Jurkat, Clone E6-1 (cell line): ENCODE measurements around the gene MRTFA.
"Not testable (repeated sequence)": the region's sequence is repeated elsewhere in the genome, so short reads cannot be mapped to it uniquely, and the experiment has no call there.

Experiments used
- DNase-seq: peaks from one replicate; pipeline ENCODE4 v3.0.0-alpha.2; 2011; ENCODE audit warnings: low read depth, low spot score
- H3K4me3 ChIP-seq: 2 replicates; pipeline ENCODE4 v1.5.1; 2011; ENCODE audit warnings: mild to moderate bottlenecking, low read length, control low read depth, moderate library complexity

Gene MRTFA

DNA sequence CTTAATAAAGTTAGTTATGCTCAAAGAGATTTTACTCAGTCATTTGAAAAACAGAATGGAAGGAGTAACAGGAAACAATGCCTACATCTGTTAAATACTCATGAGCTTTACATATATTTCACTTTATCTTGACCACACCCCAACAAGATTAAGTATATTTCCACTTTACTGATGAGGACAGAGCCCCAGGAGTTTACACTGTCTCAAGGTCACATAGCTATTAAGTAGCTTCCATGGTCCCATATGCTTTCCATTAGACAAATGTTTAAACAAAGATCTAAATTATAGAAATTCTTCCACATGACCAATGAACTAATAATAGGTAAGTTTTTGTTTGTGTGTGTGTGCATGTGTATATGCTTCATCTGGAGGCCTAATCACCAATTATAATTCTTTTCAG, 30.2 kb downstream of the MRTFA start:
- no peak for DNase-seq
- H3K4me3 ChIP-seq = no peak overlapping the region

DNA sequence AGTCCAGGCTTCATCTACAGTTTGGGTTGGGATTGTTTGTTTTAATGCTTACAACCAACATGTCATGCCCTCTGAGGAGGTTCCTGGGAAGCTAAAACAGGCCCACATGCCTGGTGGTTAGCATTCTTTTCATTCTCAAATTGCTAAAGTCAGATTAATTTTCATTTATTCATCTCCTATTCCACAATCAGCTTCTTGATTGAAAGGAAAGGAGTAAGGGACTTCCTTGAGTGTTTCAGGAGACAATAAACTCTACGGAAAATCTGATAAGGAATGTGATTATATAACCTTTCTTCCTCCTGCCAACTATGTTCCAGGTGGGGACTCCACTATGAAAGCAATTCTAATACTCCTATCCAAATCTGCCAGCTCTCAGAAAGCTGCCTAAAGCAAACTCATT, 30.8 kb downstream of the MRTFA start:
- H3K4me3 ChIP-seq = no peak overlapping the region
- no peak for DNase-seq

DNA sequence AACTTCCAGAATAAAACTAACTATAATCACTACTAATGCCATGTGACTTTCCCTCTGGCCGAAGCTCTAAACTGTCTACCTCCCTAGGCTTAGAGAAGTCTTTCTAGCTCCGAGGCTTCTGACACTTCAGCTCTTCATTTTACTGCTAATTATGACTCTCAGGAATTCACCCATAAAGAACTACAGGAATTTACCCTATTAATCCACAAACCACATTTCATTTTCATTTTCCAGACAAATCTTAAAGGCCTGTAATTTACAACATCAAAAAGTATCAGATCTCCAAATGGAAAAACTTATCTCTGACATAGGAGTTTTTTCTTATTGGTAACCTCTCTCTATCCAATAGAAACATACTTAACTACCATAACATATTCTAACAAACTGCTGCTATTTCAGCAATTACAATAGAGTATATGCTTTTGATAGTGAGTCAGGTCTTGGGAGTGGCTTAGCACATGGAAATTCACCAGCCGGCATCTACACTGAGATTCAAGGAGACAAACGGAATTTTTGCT, 33.4 kb downstream of the MRTFA start:
- no peak overlapping the region for H3K4me3 ChIP-seq
- DNase-seq = no peak

DNA sequence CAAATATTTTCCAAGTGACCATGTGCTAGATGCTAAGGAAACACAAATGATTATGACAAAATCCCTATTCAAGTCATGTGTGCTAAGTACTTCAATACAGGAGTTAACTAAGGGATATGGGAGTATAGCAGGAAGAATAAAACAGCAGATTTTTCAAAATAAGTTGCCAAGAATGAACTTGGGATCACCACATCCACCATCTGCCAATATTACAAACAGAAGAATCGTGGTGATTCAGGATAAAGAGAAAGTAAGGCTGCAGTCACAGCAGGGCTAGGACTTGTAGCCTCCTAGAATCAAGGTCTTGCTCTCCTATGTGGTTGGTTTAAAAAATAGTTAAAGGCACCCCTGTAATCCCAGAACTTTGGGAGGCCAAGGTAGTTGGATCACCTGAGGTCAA, 34.3 kb downstream of the MRTFA start:
- DNase-seq = no peak
- H3K4me3 ChIP-seq = no peak overlapping the region

DNA sequence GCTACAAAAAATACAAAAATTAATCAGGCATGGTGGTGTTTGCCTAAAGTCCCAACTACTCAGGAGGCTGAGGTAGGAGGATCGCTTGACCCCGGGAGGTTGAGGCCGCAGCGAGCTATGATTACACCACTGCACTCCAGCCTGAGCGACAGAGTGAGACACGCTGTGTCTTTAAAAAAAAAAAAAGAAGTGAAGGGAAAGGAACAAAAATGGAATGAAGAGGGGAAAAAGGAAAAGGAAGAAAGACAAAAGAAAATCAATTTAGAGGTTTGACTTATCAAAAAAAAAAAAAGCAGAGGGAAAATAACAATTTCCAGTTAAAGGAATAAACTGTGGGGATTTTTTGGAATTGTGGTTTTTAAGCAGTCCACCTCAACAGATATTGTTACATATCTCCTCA, 36.8 kb downstream of the MRTFA start:
- DNase-seq = no peak

DNA sequence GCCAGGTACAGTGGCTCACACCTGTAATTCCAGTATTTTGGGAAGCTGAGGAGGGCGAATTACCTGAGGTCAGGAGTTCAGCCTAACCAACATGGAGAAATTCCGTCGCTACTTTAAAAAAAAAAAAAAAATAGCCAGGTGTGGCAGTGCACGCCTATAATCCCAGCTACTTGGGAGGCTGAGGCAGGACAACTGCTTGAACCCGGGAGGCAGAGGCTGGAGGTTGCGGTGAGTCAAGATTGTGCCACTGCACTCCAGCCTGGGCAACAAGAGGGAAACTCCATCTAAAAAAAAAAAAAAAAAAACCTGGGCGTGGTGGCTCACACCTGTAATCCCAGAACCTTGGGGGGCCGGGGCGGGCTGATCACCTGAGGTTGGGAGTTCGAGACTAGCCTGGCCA, 37.8 kb downstream of the MRTFA start:
- H3K4me3 ChIP-seq, DNase-seq: not testable (repeated sequence)

More for the DNA sequence above, 36.8 kb downstream of the MRTFA start:
- H3K4me3 ChIP-seq = no peak overlapping the region

DNA sequence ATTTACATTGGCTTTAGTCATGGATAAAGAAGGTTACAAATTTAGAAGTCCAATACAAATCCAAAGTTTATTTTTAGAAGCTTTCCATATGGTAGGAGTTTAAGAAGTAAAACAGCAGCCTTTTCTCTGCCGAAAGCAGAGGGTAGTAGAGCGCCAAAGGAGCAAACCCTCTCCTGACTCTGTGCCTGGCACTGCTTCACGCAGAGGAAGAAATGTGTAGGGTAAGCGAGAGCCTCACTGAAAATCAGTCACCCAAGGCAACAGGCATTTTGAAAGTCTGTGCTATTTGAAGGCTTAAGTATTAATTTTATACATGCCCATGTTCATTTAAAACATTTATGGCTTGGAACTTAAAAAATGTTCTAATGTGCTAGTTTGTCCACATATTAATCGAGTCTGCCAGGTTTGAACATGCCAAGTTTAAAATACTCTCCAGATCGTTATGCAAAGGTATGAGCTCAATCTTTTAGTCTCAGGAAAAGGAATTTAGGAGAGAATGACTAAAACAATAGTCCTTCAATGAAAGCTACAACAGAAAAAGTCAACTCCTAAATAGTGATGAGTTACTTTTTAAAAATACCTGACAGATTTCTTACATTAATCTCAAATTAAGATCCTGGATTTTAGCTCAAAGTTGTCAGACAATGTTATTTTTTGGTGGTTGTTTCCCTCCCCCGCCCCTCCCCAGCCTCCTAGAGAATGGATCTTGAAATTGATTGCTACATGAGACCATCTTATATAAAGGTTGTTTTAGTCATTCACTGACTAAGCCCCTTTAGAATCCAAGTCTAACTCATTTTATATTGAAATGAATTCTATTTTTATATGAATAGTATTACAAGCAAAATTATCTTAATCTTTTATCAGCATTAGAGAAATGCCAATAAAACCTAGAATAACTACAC, 38.7 kb downstream of the MRTFA start:
- no peak overlapping the region for H3K4me3 ChIP-seq
- DNase-seq = no peak

DNA sequence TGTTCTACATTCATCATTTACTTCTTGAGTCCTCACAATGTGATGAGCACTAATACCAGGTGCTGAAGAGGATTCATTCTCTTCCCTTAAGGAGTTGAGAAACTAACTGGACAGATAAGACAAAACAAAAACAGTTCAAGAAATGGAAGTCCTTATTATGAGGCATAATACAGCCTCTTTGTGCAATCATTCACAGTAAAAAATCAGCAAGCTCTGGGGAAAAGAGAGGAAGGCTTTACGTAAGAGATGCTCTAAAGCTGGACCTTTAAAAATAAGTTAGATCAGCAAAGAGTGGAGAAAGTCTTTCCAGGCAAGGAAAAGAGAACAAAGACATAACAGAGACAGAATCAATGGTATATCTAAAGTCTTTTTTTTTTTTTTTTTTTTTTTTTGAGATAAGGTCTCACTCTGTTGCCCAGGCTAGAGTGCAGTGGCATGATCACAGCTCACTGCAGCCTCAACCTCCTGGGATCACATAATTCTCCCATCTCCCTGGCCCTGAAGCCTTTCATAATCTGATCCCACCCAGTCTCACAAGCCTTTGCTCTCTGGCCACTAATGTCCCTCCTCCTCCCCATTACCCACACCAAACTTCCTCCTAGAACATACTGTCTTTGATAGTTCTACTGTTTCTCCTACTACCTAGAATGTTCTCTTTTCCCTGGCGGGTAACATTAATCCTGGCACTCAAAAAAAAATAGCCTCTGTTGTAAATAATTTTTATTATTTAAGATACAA, 40.9 kb downstream of the MRTFA start:
- no peak for DNase-seq
- H3K4me3 ChIP-seq = no peak overlapping the region

DNA sequence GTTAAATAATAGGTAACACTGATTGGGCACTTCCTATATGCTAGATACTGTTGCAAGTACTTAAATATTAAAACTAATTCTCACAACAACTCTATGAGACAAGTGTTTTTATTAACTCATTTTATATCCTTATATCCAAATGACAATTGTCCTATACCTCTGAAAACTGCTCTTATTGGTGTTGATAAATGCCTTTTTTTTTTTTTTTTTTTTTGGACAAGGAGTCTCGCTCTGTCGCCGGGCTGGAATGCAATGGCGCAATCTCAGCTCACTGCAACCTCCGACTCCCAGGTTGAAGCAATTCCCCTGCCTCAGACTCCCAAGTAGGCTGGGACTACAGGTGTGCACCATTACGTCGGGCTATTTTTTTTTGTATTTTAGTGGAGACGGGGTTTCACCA, 41.6 kb downstream of the MRTFA start:
- no peak overlapping the region for H3K4me3 ChIP-seq
- DNase-seq = no peak

DNA sequence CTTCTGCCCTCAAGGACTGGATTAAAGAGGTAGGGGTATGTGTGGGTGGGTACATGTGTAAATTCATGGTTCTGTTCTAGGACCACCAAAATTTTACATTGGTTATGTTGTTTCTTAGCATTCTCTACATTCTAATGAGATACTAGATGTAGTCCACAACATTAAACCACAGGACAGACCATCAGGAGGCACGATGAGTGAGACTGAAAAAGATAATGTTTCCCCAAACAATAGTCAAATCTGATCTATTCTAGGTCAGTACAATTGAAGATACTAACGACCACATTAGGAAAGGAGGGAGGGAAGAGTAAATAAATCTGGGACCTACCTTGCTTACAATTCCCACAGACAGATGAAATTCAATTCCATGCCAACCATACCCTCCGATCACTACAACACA, 42.2 kb downstream of the MRTFA start:
- DNase-seq = no peak
- no peak overlapping the region for H3K4me3 ChIP-seq

DNA sequence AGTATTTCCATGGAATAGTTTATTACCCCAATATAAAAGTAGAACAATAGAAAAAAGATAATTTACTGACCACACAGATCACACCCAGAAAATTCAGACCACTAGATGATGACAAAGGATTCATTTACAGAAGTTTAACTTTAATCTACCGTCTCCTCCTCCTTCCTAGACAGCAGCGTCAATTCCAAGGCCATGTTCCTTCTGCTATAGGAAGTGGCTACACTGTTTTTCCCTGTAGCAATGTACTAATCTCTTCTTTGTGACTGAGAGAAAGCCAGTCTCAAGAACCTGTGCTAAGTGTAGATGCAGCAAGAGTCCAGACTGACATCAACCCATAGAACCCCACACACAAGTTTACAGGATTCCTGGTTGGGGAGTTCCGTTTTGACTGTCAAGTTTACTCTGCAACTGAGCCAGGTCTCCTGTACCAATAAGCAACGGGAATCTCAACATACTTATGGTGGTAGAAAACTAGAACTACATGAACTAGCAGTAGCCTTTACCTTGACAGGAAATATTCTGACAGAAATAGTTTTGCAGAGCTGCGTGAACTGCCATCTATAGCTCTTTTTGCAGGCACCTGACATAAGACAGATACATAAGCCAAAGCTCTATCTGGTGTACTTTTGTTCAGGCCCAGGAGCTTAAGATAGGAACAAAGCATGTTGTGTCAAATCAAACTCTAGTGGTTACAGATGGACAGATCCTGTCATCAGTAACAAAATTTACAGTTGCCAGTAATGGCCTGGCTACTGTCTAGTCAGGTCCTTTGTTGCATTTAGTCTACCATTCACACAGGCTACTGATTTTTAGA, 42.9 kb downstream of the MRTFA start:
- DNase-seq = no peak
- no peak overlapping the region for H3K4me3 ChIP-seq

DNA sequence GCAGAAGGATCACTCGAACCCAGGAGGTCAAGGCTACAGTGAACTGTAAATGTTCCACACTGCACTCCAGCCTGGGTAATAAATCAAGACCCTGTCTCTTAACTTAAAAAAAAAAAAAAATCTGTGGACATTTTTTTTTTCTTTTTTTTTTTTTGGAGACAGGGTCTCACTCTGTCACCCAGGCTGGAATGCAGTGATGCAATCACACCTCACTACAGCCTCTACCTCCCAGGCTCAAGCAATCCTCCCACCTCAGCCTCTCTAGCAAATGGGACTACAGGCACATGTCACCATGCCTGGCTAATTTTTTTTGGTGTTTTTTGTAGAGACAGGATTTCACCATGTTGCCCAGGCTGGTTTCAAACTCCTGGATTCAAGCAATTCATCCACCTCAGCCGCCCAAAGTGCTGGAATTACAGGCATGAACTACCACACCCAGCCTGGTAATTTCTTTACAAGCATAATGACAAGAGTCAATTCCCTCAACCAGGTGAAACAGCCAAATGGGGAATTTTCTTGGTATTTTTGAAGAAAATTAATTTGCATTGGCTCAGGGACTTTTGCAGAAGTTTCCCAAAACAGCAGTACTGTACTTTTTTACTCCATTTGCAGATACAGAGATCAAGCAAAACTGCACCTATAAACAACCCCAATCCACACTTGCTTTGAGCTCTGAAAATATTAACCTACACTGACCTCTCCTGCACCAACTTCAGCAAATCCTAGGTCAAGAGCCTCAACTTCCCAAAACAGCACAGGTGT, 44.0 kb downstream of the MRTFA start:
- no peak for DNase-seq
- H3K4me3 ChIP-seq = no peak overlapping the region

DNA sequence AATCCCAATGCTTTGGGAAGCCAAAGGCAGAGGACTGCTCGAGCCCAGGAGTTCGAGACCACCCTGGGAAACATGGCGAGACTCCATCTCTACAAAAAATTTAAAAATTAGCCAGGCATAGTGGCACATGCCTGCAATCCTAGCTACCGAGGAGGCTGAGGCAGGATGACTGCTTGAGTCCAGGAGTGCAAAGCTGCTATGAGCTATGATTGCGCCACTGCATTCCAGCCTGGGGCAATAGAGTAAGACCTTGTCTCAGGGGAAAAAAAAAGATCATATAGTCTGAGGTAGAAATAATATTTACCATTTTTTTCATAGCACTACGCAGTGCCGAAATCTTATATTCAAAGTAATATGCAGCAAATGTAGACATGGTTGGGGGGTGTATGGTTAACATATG, 47.8 kb downstream of the MRTFA start:
- DNase-seq = no peak
- H3K4me3 ChIP-seq = no peak overlapping the region

DNA sequence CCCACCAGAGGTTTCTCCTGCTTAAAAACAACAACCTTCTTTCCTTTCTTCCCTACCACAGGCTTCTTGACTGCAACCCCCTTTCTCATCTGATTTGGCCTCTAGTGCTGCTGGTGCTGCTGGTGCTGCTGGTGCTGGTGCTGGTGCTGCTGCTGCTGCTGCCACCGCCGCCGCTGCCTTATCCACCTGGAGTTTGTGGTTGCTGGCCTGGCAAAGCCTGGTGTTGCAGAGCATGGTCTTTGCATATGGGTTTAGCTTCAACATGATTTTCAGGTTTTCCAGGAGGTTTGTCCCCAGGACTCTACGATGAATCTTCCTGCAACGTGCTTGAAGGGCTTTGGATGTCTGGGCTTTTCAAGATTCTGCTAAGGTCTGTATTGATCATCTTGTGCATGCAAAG, 49.7 kb downstream of the MRTFA start:
- no peak overlapping the region for H3K4me3 ChIP-seq
- DNase-seq = no peak

DNA sequence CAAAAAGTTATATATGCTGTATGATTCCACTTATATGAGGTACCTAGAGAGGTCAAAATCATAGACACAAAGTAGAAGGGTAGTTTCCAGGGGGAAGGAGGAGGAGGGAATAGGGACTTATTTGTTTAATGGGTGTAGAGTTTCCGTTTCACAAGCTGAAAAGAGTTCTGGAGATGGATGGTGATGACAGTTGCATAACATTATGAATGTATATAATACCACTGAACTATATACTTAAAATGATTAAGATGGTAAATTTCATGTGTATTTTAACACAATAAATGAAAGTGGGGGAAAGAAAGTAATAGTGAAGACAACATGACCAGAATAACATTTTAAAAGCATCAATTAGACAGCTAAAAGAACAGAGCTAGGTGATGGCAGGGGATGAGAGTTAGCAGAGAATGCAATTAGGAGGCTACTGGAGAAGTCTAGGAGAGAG, 51.2 kb downstream of the MRTFA start:
- no peak overlapping the region for H3K4me3 ChIP-seq
- DNase-seq = no peak

DNA sequence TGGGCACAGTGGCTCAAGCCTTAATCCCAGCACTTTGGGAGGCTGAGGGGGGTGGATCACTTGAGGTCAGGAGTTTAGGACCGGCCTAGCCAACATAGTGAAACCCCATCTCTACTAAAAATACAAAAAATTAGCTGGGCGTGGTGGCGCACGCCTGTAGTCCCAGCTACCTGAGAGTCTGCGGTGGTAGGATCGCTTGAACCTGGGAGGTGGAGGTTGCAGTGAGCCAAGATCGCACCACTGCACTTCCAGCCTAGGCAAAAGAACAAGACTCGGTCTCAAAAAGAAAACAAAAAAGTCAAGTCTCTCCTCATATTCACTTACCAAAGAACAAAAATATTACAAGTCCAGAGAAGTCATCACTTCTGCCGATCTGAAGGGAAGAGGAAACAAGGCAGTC, 51.8 kb downstream of the MRTFA start:
- not testable (repeated sequence) for H3K4me3 ChIP-seq, DNase-seq

DNA sequence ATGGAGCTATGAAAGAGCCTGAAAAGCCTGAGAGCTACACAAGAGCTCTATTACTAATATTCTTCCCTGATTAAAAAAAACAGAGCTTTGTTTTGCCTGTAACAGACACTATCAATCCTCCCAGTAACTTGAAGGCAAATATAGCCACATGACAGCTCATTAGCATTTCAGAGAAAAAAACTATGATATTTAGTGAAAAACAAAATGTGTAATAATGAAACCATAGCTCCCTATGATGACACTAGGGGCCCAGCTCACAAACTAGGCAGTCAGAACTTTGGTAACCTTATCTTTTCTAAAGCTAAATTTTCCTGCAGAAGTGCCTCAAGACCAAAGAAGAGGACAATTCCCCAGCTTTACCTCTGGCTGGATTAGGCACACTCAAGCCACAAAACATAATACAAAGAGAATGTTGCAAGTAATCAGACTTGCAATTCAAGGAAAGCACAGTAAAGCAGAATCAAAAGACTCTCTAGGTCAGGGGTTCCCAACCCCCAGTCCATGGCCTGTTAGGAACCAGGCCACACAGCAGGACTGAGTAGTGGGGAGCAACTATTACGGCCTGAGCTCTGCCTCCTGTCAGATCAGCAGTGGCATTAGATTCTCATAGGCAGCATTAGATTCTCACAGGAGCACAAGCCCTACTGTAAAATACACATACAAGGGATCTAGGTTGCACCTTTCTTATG, 53.3 kb downstream of the MRTFA start:
- no peak overlapping the region for H3K4me3 ChIP-seq

DNA sequence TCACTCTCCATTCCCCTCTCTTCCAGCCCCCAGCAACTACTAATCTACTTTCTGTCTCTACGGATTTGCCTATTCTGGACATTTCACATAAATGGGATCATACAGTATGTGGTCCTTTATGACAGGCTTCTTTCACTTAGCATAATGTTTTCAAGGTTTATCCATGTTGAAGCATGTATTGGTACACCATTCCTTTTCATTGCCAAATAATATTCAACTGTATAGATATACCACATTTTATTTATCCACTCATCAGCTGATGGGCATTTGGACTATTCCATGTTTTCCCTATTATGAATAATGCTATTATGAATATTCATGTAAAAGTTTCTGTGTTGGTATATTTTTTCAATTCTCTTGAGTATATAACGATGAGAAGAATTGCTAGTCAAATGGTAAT, 54.5 kb downstream of the MRTFA start:
- no peak for DNase-seq
- H3K4me3 ChIP-seq = no peak overlapping the region

More for the DNA sequence above, 53.3 kb downstream of the MRTFA start:
- no peak for DNase-seq
